GM13977 (cell line): ENCODE results near the gene CCR5.

Experiments
- DNase-seq: peaks from one replicate; pipeline ENCODE4 v3.0.0; 2012; ENCODE audit warnings: low spot score
- CTCF ChIP-seq: IDR thresholded peaks from 2 replicates; pipeline ENCODE4 v1.5.1; 2012; ENCODE audit warnings: mild to moderate bottlenecking, control low read depth; ENCODE audit not compliant: insufficient read depth; ENCODE audit errors: extremely low read depth, missing control alignments
- in situ Hi-C: fragments of 300-500 bp; cut with MboI; formaldehyde crosslinking; loops from one replicate; pipeline ENCODE4 v1.12.0; 2022; ENCODE audit warnings: low sequenced_read_pairs, low pct_unique_long_range_greater_than_20kb, mixed read lengths, inconsistent platforms; ENCODE audit not compliant: unreplicated experiment

CCR5 gene

GRCh38 chr3:46356909-46357308 lies 13.8 kb upstream of the CCR5 start:
- in situ Hi-C loops: no loop called here
- no peak for TF ChIP-seq CTCF
- no peak for DNase-seq

GRCh38 chr3:46358466-46358865 lies 12.3 kb upstream of the CCR5 start:
- in situ Hi-C loops: no loop called here
- DNase-seq: no peak
- no peak for TF ChIP-seq CTCF

GRCh38 chr3:46359733-46360493 lies 10.8 kb upstream of the CCR5 start:
- in situ Hi-C loops: no loop called here
- no peak for TF ChIP-seq CTCF
- DNase-seq: no peak

- in situ Hi-C loops: no loop called here
- no peak for DNase-seq
- TF ChIP-seq CTCF: no peak
These were observed 9.8 kb upstream of the CCR5 start for GRCh38 chr3:46360907-46361306.

GRCh38 chr3:46361408-46362283 lies 9.1 kb upstream of the CCR5 start:
- no peak for DNase-seq
- TF ChIP-seq CTCF: no peak

GRCh38 chr3:46365041-46365440 lies 5.7 kb upstream of the CCR5 start:
- in situ Hi-C loops: loop anchor here (5.0 kb wide), 1 partner anchor 63 kb away; no protein-coding TSS in a partner anchor
- no peak for TF ChIP-seq CTCF
- DNase-seq: no peak

More at GRCh38 chr3:46361408-46362283, 9.1 kb upstream of the CCR5 start:
- in situ Hi-C loops: no loop called here
